ENCODE data around the gene MKLN1. TPM values are rescaled to one million over a fixed set of nuclear protein-coding genes. Genes with fewer than 3 reads are reported as not detected.

Gene MKLN1
- total RNA-seq, 2 experiments from 2014 or later = 38.5 TPM

DNA sequence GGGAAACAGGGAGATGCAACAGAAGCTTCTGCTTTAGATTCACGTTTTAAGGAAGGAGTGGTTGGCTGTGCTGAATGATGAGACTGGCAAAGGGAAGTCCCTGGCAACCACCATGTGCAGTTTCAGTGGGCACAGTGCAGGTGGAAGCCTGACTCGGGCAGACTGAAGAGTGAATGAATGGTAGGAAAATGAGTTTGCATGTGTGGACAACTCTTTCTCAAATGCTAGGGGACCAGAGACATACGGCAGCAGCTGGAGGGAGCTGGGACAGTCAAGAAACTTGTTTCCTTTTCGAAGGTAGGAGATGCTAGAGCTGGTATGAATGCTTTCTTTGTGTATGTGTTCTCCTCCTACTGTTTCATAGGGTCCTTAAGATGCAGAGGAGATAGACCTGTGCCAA is 199.8 kb downstream of the MKLN1 start:
- H3K36me3 Mint-ChIP-seq (ENCODE audit: low read depth) = no peaks in the 10 kb centered on the region
- CTCF ChIA-PET = interaction anchor here (1.6 kb wide), 1 partner anchor 13 kb away, joined by 10 read pairs; no protein-coding TSS in a partner anchor
- intact Hi-C loops (cut with micrococcal nuclease) = no loop called here
- no peaks in the 10 kb centered on the region for H3K9me3 Mint-ChIP-seq
- peaks cover 3% of the 10 kb centered on the region for H3K27me3 Mint-ChIP-seq
- POLR2A ChIA-PET = no interaction called here
- ATAC-seq = no peak
- H3K4me3 Mint-ChIP-seq = no peak overlapping the region
- no peak for DNase-seq
- TF ChIP-seq, protein P1, sequence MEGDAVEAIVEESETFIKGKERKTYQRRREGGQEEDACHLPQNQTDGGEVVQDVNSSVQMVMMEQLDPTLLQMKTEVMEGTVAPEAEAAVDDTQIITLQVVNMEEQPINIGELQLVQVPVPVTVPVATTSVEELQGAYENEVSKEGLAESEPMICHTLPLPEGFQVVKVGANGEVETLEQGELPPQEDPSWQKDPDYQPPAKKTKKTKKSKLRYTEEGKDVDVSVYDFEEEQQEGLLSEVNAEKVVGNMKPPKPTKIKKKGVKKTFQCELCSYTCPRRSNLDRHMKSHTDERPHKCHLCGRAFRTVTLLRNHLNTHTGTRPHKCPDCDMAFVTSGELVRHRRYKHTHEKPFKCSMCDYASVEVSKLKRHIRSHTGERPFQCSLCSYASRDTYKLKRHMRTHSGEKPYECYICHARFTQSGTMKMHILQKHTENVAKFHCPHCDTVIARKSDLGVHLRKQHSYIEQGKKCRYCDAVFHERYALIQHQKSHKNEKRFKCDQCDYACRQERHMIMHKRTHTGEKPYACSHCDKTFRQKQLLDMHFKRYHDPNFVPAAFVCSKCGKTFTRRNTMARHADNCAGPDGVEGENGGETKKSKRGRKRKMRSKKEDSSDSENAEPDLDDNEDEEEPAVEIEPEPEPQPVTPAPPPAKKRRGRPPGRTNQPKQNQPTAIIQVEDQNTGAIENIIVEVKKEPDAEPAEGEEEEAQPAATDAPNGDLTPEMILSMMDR (IDR thresholded peaks at IDR 0.05) = no peak
- no peak overlapping the region for H3K27ac Mint-ChIP-seq
- H3K4me1 Mint-ChIP-seq (ENCODE audit: low read depth) = peaks cover 9% of the 10 kb centered on the region

DNA sequence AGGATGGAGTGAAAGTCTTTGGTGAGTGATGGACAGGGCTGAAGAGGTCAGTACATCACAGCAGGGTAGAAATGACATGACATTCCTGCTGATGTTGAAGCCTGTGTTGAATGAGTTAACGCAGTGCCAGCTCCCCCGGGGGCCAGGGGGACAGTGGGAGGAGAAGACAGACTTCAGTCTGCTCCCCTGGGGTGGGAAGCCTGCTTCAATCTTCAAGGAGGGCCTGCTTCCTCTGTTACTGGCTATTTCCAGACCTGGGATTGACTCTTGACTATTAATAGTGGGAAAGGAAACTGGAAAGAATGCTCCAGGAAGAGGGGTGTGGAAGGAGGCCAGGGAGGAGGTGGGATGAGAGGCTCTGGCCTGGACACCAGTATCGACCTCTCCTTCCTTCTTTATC is 201.5 kb downstream of the MKLN1 start:
- ATAC-seq (no peak), DNase-seq (no peak)
- Mint-ChIP-seq H3K27ac (no peak overlapping the region), H3K4me1 (ENCODE audit: low read depth) (peaks cover 4% of the 10 kb centered on the region), H3K27me3 (peaks cover 3% of the 10 kb centered on the region), H3K36me3 (ENCODE audit: low read depth) (no peaks in the 10 kb centered on the region), H3K9me3 (no peaks in the 10 kb centered on the region), H3K4me3 (no peak overlapping the region)
- TF ChIP-seq, protein P1 (IDR thresholded peaks at IDR 0.05) = no peak
- ChIA-PET POLR2A (no interaction called here), CTCF (no interaction called here)
- intact Hi-C loops (cut with micrococcal nuclease) = no loop called here

DNA sequence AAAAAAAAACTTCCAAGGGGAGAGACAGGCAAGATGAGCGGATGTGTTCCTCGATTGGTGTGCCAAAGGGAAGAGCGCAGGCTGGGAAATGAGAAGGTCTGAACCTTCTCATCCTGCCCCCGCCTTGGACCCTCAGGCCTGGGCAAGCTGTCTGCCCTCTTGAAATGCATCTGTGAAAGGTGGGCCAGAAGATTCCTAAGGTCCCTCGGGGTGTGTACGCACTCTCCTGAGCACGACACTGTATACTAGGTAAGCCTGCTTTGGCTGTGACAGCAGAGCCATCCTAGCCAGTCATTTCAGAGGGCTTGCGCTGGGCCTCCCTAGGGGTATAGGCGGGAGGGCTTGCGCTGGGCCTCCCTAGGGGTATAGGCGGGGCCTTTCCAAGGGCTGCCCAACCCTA is 201.9 kb downstream of the MKLN1 start:
- no peak overlapping the region for H3K4me3 Mint-ChIP-seq
- no peak for DNase-seq

DNA sequence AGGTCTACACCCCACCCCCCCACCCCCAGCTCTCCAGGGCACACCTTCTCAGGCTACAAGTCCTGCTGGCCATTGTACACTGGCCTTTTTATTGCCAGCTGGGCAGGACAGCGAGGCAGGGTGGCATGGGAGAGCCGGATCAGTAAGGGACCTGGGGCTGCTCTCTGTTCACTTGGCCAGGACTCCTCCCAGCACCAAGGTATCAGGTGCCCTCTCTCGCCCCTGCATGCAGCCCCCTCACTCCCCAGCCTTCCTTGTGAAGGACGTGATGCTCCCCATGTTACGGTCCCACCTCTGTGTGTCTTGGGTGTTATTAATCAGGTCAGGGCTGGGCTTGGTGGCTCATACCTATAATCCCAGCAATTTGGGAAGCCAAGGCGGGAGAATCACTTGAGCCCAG is 202.5 kb downstream of the MKLN1 start:
- intact Hi-C loops (cut with micrococcal nuclease) = no loop called here
- ChIA-PET POLR2A (no interaction called here), CTCF (no interaction called here)
- H3K4me1 Mint-ChIP-seq (ENCODE audit: low read depth) = peaks cover 4% of the 10 kb centered on the region
- no peak overlapping the region for H3K27ac Mint-ChIP-seq
- H3K4me3 Mint-ChIP-seq = no peak overlapping the region
- H3K9me3 Mint-ChIP-seq = no peaks in the 10 kb centered on the region
- TF ChIP-seq, protein P1 (IDR thresholded peaks at IDR 0.05) = no peak
- ATAC-seq (no peak), DNase-seq (no peak)
- no peaks in the 10 kb centered on the region for H3K36me3 Mint-ChIP-seq (ENCODE audit: low read depth)
- H3K27me3 Mint-ChIP-seq = peaks cover 3% of the 10 kb centered on the region

More for the DNA sequence above, 201.9 kb downstream of the MKLN1 start:
- H3K9me3 Mint-ChIP-seq = no peaks in the 10 kb centered on the region
- ChIA-PET POLR2A (no interaction called here), CTCF (no interaction called here)
- no peak for ATAC-seq
- peaks cover 3% of the 10 kb centered on the region for H3K27me3 Mint-ChIP-seq
- TF ChIP-seq, protein P1 (IDR thresholded peaks at IDR 0.05) = no peak
- intact Hi-C loops (cut with micrococcal nuclease) = no loop called here
- H3K36me3 Mint-ChIP-seq (ENCODE audit: low read depth) = no peaks in the 10 kb centered on the region
- no peak overlapping the region for H3K27ac Mint-ChIP-seq
- peaks cover 4% of the 10 kb centered on the region for H3K4me1 Mint-ChIP-seq (ENCODE audit: low read depth)

DNA sequence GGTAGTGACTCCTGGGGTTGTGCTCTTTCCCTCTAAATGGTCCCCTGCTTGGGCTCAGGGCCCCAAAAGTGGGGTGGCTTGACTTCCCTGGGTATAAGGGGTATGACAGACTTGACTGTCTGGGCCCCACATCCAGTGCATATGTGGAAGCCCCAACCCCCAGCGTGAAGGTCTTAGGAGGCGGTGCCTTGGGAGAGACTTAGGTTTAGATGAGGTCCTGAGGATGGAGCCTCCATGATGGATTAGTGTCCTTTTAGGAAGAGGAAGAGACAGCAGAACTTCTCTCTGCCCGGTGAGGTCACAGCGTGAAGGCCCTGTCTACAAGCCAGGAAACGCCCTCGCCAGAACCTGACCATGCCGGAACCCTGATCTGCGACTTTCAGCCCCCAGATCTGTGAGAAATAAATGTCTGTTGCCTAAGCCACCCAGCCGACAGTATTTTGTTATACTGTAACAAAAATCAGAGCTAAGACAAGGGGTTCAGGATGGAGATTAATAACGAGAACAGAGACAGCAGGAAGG is 205.0 kb downstream of the MKLN1 start:
- intact Hi-C loops (cut with micrococcal nuclease) = no loop called here
- no peak overlapping the region for H3K4me3 Mint-ChIP-seq
- POLR2A ChIA-PET = no interaction called here
- CTCF ChIA-PET = no interaction called here
- no peaks in the 10 kb centered on the region for H3K4me1 Mint-ChIP-seq (ENCODE audit: low read depth)
- ATAC-seq (no peak), DNase-seq (no peak)
- no peaks in the 10 kb centered on the region for H3K9me3 Mint-ChIP-seq
- no peaks in the 10 kb centered on the region for H3K27me3 Mint-ChIP-seq
- no peak overlapping the region for H3K27ac Mint-ChIP-seq
- H3K36me3 Mint-ChIP-seq (ENCODE audit: low read depth) = no peaks in the 10 kb centered on the region
- TF ChIP-seq, protein P1 (IDR thresholded peaks at IDR 0.05) = no peak

All from activated CD8-positive, alpha-beta T cell treated with anti-CD3 and anti-CD28 coated beads for 36 hours (primary cell).